ENCODE results near the gene GDPGP1.

DNA sequence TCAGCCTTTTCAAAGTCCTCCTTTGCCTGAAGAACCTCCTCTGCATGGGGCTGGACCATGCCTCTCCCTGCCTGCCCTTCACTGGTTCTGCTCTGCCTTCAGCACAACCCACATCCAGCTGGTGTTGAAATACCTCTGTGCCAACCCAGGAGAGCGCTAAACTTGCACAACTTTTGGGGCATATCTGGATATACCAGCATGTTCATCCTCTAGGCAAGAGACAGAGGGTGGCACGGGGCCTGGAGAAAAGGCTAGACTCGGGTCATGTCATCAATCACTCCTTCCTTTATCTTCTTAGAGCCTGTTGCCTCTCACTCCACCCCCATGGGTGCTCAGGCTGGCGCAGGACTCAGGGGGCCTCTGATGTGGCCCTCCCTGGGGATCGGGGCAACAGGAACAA lies 28.1 kb upstream of the GDPGP1 start:
- TF ChIP-seq, protein P1, sequence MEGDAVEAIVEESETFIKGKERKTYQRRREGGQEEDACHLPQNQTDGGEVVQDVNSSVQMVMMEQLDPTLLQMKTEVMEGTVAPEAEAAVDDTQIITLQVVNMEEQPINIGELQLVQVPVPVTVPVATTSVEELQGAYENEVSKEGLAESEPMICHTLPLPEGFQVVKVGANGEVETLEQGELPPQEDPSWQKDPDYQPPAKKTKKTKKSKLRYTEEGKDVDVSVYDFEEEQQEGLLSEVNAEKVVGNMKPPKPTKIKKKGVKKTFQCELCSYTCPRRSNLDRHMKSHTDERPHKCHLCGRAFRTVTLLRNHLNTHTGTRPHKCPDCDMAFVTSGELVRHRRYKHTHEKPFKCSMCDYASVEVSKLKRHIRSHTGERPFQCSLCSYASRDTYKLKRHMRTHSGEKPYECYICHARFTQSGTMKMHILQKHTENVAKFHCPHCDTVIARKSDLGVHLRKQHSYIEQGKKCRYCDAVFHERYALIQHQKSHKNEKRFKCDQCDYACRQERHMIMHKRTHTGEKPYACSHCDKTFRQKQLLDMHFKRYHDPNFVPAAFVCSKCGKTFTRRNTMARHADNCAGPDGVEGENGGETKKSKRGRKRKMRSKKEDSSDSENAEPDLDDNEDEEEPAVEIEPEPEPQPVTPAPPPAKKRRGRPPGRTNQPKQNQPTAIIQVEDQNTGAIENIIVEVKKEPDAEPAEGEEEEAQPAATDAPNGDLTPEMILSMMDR (IDR thresholded peaks at IDR 0.05; ENCODE audit: poor library complexity, severe bottlenecking) = no peak
- TF ChIP-seq TAF1 (IDR thresholded peaks at IDR 0.05; ENCODE audit: low read depth) = no peak
- TF ChIP-seq EP300 (conservative IDR thresholded peaks at IDR 0.05; ENCODE audit: poor library complexity, severe bottlenecking) = no peak
- no peak for TF ChIP-seq POLR2AphosphoS5 (IDR thresholded peaks at IDR 0.05)
- no peak for TF ChIP-seq EZH2 (IDR thresholded peaks at IDR 0.05; ENCODE audit: borderline replicate concordance, insufficient read depth, low read length, poor library complexity, severe bottlenecking)
- no peak for TF ChIP-seq RAD21 (conservative IDR thresholded peaks at IDR 0.05)
- TF ChIP-seq SMC3 (conservative IDR thresholded peaks at IDR 0.05; ENCODE audit: poor library complexity) = no peak
- no peak for TF ChIP-seq REST (IDR thresholded peaks at IDR 0.05; ENCODE audit: borderline replicate concordance)
- TF ChIP-seq MXI1 (conservative IDR thresholded peaks at IDR 0.05; ENCODE audit: poor library complexity, severe bottlenecking) = no peak

Measured in neural cell (in vitro differentiated cells).